Bronchial epithelial cell (primary cell): ENCODE results near the gene DCP2. TPM values are rescaled to one million over a fixed set of nuclear protein-coding genes. Genes with fewer than 3 reads are reported as not detected.
A peak's percentile ranks its signal among the peaks of the same experiment; 100 is the strongest.

Experiments
- DNase-seq: peaks from one replicate; pipeline ENCODE4 v3.0.0-alpha.2; 2010; ENCODE audit warnings: low read depth
- FAIRE-seq: peaks from 2 replicates; lab custom pipeline; 2011; peaks lifted over from hg19 to GRCh38; lab: Jason Lieb, UNC
- H3K27me3 ChIP-seq: 2 replicates; pipeline ENCODE4 v1.5.1; 2011; ENCODE audit warnings: low read length; ENCODE audit not compliant: control insufficient read depth, insufficient read depth
- H3K36me3 ChIP-seq: 2 replicates; pipeline ENCODE4 v1.5.1; 2011; ENCODE audit warnings: low read length; ENCODE audit not compliant: control insufficient read depth, insufficient read depth
- H3K4me3 ChIP-seq: 2 replicates; pipeline ENCODE4 v1.5.1; 2011; ENCODE audit warnings: mild to moderate bottlenecking, low read depth, low read length, control low read depth
- total RNA-seq: library from RNA; depleted of rRNA; stranded (reverse); fragments of >200 nt; gene quantifications from 2 replicates; pipeline ENCODE4 v1.2.1, GENCODE V29; 2014
- TF ChIP-seq, protein P1 (sequence below): IDR thresholded peaks from 2 replicates; pipeline ENCODE4 v1.5.1; 2011; ENCODE audit warnings: mild to moderate bottlenecking, moderate library complexity, low read length, control low read depth, inconsistent platforms; ENCODE audit not compliant: insufficient read depth, severe bottlenecking

Gene DCP2
- total RNA-seq, 1 donor from 2014 or later: 24.0 TPM

DNA sequence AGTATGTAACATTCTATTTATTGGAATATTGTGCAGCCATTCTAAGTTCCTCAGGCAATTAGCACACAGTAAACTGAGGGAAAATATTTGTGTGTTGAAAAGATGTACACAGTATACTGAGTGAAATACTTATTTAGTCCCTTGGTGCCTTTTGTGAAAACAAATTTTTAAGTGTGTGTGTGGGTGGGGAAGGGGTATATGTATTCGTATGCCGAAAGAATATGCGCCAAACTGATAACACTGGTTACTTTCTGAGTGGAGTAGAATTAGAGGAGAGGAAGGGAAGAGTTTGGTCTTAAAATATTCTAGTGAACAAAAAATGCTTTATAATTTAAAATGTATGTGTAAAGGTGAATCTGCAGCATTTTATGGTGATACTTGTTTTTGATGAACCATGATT lies 3.1 kb downstream of the DCP2 start:
- Histone ChIP-seq H3K36me3 (peaks cover 2% of the 10 kb centered on the region), H3K4me3 (no peak overlapping the region), H3K27me3 (no peaks in the 10 kb centered on the region)
- TF ChIP-seq, protein P1, sequence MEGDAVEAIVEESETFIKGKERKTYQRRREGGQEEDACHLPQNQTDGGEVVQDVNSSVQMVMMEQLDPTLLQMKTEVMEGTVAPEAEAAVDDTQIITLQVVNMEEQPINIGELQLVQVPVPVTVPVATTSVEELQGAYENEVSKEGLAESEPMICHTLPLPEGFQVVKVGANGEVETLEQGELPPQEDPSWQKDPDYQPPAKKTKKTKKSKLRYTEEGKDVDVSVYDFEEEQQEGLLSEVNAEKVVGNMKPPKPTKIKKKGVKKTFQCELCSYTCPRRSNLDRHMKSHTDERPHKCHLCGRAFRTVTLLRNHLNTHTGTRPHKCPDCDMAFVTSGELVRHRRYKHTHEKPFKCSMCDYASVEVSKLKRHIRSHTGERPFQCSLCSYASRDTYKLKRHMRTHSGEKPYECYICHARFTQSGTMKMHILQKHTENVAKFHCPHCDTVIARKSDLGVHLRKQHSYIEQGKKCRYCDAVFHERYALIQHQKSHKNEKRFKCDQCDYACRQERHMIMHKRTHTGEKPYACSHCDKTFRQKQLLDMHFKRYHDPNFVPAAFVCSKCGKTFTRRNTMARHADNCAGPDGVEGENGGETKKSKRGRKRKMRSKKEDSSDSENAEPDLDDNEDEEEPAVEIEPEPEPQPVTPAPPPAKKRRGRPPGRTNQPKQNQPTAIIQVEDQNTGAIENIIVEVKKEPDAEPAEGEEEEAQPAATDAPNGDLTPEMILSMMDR: no peak
- no peak for DNase-seq
- FAIRE-seq: no peak

DNA sequence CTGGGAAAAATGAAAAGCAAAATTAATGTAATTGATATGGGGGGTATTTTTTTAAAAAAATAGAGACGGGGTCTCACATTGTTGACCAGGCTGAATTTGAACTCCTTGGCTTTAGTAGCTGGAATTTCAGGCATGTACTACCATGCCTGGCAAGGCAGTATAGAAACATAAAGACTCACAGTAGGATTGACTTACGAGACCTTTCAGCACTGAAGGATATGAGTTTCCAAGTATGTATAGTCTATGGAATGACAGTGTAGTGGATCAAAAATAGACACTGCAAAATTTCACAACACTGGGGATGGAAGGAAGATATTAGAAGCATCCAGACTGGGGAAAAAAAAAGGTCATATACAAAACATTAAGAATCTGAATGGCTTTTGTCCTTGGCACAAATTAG lies 6.8 kb downstream of the DCP2 start:
- no peaks in the 10 kb centered on the region for H3K27me3 ChIP-seq
- FAIRE-seq: no peak

DNA sequence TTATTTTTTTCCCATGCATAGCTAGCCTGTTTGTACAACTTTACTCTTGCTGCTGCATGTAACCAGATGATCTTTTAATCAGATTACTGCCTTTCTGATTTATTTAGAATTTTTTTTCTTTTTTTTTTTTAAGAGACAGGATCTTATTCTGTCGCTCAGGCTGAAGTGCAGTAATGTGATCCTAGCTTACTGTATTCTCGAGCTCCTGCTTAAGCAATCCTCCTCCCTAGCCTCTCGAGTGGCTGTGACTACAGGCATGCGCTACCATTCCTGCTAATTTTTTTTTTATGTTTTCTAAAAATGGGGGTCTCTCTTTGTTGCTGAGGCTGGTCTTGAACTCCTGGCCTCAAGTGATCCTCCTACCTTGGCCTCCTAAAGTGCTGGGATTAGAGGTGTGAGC lies 9.6 kb downstream of the DCP2 start:
- Histone ChIP-seq H3K27me3 (no peaks in the 10 kb centered on the region), H3K36me3 (peaks cover 3% of the 10 kb centered on the region), H3K4me3 (no peak overlapping the region)
- FAIRE-seq (no peak), DNase-seq (no peak)
- TF ChIP-seq, protein P1: no peak

More for the DNA sequence above, 6.8 kb downstream of the DCP2 start:
- peaks cover 2% of the 10 kb centered on the region for H3K36me3 ChIP-seq
- DNase-seq: no peak
- TF ChIP-seq, protein P1: no peak
- no peak overlapping the region for H3K4me3 ChIP-seq

DNA sequence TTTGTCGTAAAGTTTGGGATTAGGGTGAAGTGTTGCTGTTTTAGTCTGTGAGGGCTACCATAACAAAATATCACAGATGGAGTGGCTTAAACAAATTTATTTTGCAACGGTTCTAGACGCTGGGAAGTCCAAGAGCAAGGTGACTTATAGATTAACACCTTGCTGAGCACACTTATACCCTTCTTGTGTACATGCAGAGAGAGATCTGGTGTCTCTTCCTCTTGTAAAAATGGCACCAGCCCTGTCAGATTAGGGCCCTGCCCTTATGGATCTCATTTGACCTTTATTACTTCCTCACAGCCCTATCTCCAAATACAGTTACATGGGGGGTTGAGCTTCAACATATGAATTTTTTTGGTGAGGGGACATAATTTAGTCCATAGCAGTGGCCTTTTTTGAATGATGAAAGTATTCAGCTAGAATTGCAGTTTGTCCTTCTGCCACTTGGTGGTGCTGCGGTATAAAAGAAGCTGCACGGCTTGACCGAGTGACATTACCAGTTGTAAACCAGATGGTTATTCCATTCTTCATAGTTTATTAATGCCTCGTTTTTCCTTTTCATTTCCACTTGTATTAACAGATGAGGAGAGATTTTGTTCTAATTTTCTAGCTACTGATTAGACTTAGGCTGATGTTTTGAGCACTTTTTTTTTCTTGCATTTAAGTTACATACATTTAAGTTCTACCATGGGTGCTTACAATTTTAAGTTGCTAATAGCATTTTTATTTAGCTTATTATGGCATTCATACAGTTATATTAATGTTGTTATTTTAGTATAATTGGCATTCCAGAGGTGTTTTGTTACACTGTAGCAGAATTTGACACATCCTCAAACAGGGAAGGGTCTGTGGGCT lies 19.4 kb downstream of the DCP2 start:
- Histone ChIP-seq H3K4me3 (no peak overlapping the region), H3K27me3 (no peaks in the 10 kb centered on the region), H3K36me3 (no peaks in the 10 kb centered on the region)
- TF ChIP-seq, protein P1: peak; percentile 78
- peak; percentile 57 for DNase-seq
- FAIRE-seq: no peak

DNA sequence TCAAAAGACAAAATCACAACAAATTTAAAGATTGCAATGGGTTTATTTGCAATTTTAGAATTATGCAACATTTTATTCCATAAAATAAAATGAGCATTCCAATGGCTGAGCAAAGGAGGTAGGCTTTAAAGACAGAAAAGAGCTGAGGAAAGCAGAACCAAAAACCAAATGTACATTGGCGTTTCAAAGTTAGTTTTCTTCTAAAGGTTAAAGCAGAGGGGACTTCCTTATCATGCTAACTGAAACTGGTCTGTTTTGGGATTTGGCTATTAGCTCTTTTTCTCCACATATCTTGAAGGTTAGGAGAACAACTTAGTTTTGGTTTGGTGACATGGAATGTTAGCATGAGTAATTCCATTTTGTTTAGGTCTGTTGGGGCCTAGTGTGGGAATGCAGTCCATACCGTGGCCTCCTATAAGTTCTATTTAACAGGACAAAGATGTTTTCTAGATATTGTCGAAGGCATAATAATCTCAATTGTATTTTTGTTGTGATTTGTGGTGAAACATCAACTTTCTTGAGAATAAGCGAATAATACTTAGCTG lies 20.3 kb downstream of the DCP2 start:
- Histone ChIP-seq H3K36me3 (no peaks in the 10 kb centered on the region), H3K27me3 (no peaks in the 10 kb centered on the region), H3K4me3 (no peak overlapping the region)
- DNase-seq: no peak
- FAIRE-seq: no peak
- TF ChIP-seq, protein P1: no peak
